ENCODE results near the gene KLHDC7B.

- TF ChIP-seq POLR2A (IDR thresholded peaks at IDR 0.05; ENCODE audit: low read depth, low read length) (no peak), SPI1 (IDR thresholded peaks at IDR 0.05; ENCODE audit: low read depth, low read length) (no peak), POLR2AphosphoS5 (IDR thresholded peaks at IDR 0.05; ENCODE audit: low read depth, low read length) (no peak)
Observed at GRCh38 chr22:50505776-50506610, 39.7 kb upstream of the KLHDC7B start.
